Stomach (tissue), 9 donors: ENCODE data around the gene PRRX1. TPM values are rescaled to one million over a fixed set of nuclear protein-coding genes. Genes with fewer than 3 reads are reported as not detected.

Source experiments
- DNase-seq, 2 donors: peaks; one replicate each; pipeline versions ENCODE4 v3.0.0 to v3.0.0-alpha.2; 2013 to 2019
- H3K27ac ChIP-seq, 5 donors: fragments of 200-600 bp in 4 of 5; sonication (generic) in 4 of 5; one replicate each; pipeline ENCODE4 v1.5.1; 2013 to 2019; ENCODE audit warnings: mild to moderate bottlenecking in 1 of 5, moderate library complexity in 1 of 5
- H3K27me3 ChIP-seq, 3 donors: fragments of 200-600 bp; sonication (generic); one replicate each; pipeline ENCODE4 v1.5.1; 2017 to 2019; ENCODE audit warnings: mixed run types in 1 of 3
- H3K36me3 ChIP-seq, 4 donors: fragments of 200-600 bp; sonication (generic); 1 replicate in 3 of 4; 2 replicates in 1 of 4; pipeline ENCODE4 v1.5.1; 2016 to 2019
- H3K4me1 ChIP-seq, 4 donors: fragments of 200-600 bp; sonication (generic); one replicate each; pipeline ENCODE4 v1.5.1; 2016 to 2019
- H3K4me3 ChIP-seq, 4 donors: fragments of 200-600 bp; sonication (generic) in 3 of 4; one replicate each; pipeline ENCODE4 v1.5.1; 2016 to 2019; ENCODE audit warnings: mild to moderate bottlenecking in 1 of 4
- H3K9me3 ChIP-seq, 4 donors: fragments of 200-600 bp; sonication (generic); one replicate each; pipeline ENCODE4 v1.5.1; 2016 to 2019
- CTCF ChIP-seq, 7 experiments: fragments of 450-650 bp in 4 of 7; fragments of 200-600 bp in 3 of 7; sonication (generic) in 3 of 7; IDR thresholded peaks; one replicate each; pipeline ENCODE4 v1.5.1; 2016 to 2019; ENCODE audit warnings: antibody characterized with exemption in 7 of 7, control low read depth in 2 of 7, mild to moderate bottlenecking in 1 of 7
- EP300 ChIP-seq: sonication (generic); formaldehyde crosslinking; IDR thresholded peaks from one replicate; pipeline ENCODE4 v1.6.1; 2017; ENCODE audit warnings: antibody characterized with exemption
- POLR2A ChIP-seq, 4 donors: fragments of 450-650 bp; IDR thresholded peaks; one replicate each; pipeline ENCODE4 v1.6.1; 2016; ENCODE audit warnings: antibody characterized with exemption in 4 of 4, control low read depth in 2 of 4, mild to moderate bottlenecking in 1 of 4, moderate library complexity in 1 of 4
- POLR2AphosphoS5 ChIP-seq, 3 donors: sonication (generic); formaldehyde crosslinking; IDR thresholded peaks; one replicate each; pipeline ENCODE4 v1.6.1; 2016; ENCODE audit warnings: antibody characterized with exemption in 3 of 3
- WGBS, 5 donors: extraction: QIAGEN DNeasy Blood & Tissue Kit in 3 of 5; methylation state at CpG; one replicate each; pipeline versions ENCODE4 v1.1.5 to v1.1.7; 2013 to 2018; 5-methylcytosine and 5-hydroxymethylcytosine counted together
- intact Hi-C: fragments of 100-400 bp; cut with DNase I; formaldehyde crosslinking; loops from one replicate; pipeline ENCODE4 v1.15.1; 2023; ENCODE audit warnings: low total_unique reads
- polyA plus RNA-seq, 3 donors: library from polyadenylated mRNA; stranded (reverse); fragments of 200-250 nt; gene quantifications; one replicate each; pipeline ENCODE4 v1.2.3, GENCODE V29; 2013
- total RNA-seq, 5 donors: library from RNA; depleted of rRNA; stranded (reverse); fragments of >200 nt; gene quantifications; one replicate each; pipeline versions ENCODE4 v1.1.0 to v1.2.3, GENCODE V29; 2014 to 2016
- donor health status: healthy with polysubstance abuse.
- donor health status: Bipolar disorder and iron deficiency.
- donor health status: healthy.

The PRRX1 gene
- total and polyA plus RNA-seq, 8 donors = 0.45 to 8.3 (median 1.3) TPM

GRCh38 chr1:170720661-170721060 is 56.7 kb downstream of the PRRX1 start:
- no peak overlapping the region for H3K27ac ChIP-seq
- intact Hi-C loops = no loop called here
- DNase-seq = no peak
- H3K4me1 ChIP-seq = no peaks in the 10 kb centered on the region
- WGBS, 5 donors = 82 to 91% (median 86%) methylated on average over 2 of the region's 2 CpGs
- no peak overlapping the region for H3K4me3 ChIP-seq
- no peaks in the 10 kb centered on the region for H3K27me3 ChIP-seq
- H3K36me3 ChIP-seq = no peaks in the 10 kb centered on the region
- no peaks in the 10 kb centered on the region for H3K9me3 ChIP-seq
- TF ChIP-seq POLR2AphosphoS5 (IDR thresholded peaks at IDR 0.05) (no peak), EP300 (no peak), POLR2A (IDR thresholded peaks at IDR 0.05) (no peak), CTCF (IDR thresholded peaks at IDR 0.05) (no peak)

- Histone ChIP-seq H3K4me3 (no peak overlapping the region), H3K27ac (no peak overlapping the region), H3K36me3 (no peaks in the 10 kb centered on the region), H3K4me1 (no peaks in the 10 kb centered on the region), H3K27me3 (no peaks in the 10 kb centered on the region), H3K9me3 (no peaks in the 10 kb centered on the region)
- intact Hi-C loops = no loop called here
- 84 to 92% (median 88%) methylated on average over 4 of the region's 4 CpGs for WGBS, 5 donors
- TF ChIP-seq EP300 (no peak), POLR2AphosphoS5 (IDR thresholded peaks at IDR 0.05) (no peak), POLR2A (IDR thresholded peaks at IDR 0.05) (no peak), CTCF (IDR thresholded peaks at IDR 0.05) (no peak)
- no peak for DNase-seq
Observed at GRCh38 chr1:170721621-170722020, 57.7 kb downstream of the PRRX1 start.

DNA sequence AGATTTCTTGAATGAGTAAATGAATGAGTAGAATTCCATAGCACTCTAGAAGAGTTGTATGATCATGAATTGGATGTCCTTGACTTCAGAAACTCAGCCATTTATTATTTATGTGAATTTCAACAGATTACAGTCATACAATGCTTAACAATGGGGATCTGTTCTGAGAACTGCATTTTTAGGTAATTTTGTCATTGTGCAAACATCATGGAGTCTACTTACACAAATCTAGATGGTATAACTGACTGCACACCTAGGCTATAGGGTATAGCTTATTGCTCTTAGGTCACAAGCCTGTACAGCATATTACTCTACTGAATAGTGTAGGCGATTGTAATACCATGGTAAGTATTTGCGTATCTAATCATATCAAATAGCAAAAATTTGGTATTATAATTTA is 59.6 kb downstream of the PRRX1 start:
- Histone ChIP-seq H3K4me3 (no peak overlapping the region), H3K36me3 (no peaks in the 10 kb centered on the region), H3K27ac (no peak overlapping the region), H3K27me3 (no peaks in the 10 kb centered on the region), H3K9me3 (no peaks in the 10 kb centered on the region), H3K4me1 (no peaks in the 10 kb centered on the region)
- TF ChIP-seq CTCF (IDR thresholded peaks at IDR 0.05) (no peak), EP300 (no peak), POLR2AphosphoS5 (IDR thresholded peaks at IDR 0.05) (no peak), POLR2A (IDR thresholded peaks at IDR 0.05) (no peak)
- 87 to 94% (median 93%) methylated on average over 2 of the region's 2 CpGs for WGBS, 5 donors
- intact Hi-C loops = no loop called here
- DNase-seq = no peak

DNA sequence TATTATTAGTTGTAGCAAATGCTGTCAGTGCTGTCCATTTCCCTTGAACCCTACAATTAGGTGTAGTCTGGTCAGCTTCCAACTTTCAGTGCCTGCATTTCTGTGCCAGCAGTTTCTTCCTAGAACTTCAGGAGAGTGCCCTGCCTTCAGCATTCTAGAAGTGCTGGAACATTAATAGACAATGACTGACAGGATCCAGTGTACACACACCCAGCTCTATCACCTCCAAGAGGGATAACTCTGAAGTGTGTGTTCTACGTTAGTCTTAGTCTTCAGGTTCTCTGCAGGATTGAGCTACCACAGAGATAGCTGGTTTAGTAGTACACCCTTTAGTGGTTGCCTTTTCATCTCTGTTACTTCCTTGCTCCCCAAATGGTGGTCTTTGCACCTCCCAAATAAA is 61.4 kb downstream of the PRRX1 start:
- H3K27ac ChIP-seq = no peak overlapping the region
- H3K4me3 ChIP-seq = no peak overlapping the region
- no peaks in the 10 kb centered on the region for H3K36me3 ChIP-seq
- intact Hi-C loops = no loop called here
- H3K27me3 ChIP-seq = no peaks in the 10 kb centered on the region
- no peaks in the 10 kb centered on the region for H3K4me1 ChIP-seq
- DNase-seq = no peak
- TF ChIP-seq CTCF (IDR thresholded peaks at IDR 0.05) (no peak), POLR2A (IDR thresholded peaks at IDR 0.05) (no peak), POLR2AphosphoS5 (IDR thresholded peaks at IDR 0.05) (no peak), EP300 (no peak)
- 54 to 80% (median 64%) methylated on average over 1 of the region's 1 CpG for WGBS, 5 donors
- H3K9me3 ChIP-seq = no peaks in the 10 kb centered on the region
